Mesothelial cell of epicardium (in vitro differentiated cells): ENCODE results near the gene CFAP45. TPM values are rescaled to one million over a fixed set of nuclear protein-coding genes. Genes with fewer than 3 reads are reported as not detected.

Source experiments
- DNase-seq, 2 experiments: peaks; one replicate each; pipeline ENCODE4 v3.0.0; 2021; ENCODE audit warnings: low spot score in 2 of 2; ENCODE audit not compliant: unreplicated experiment in 2 of 2
- H3K27ac Mint-ChIP-seq: 2 replicates; pipeline ENCODE4 v1.8.0; 2021; ENCODE audit warnings: mixed read lengths
- H3K27me3 Mint-ChIP-seq: 2 replicates; pipeline ENCODE4 v1.8.0; 2021; ENCODE audit warnings: low read depth, mixed read lengths
- H3K36me3 Mint-ChIP-seq: 2 replicates; pipeline ENCODE4 v1.8.0; 2021; ENCODE audit warnings: mixed read lengths
- H3K4me1 Mint-ChIP-seq: 2 replicates; pipeline ENCODE4 v1.8.0; 2021; ENCODE audit warnings: mixed read lengths
- H3K4me3 Mint-ChIP-seq: 2 replicates; pipeline ENCODE4 v1.8.0; 2021; ENCODE audit warnings: mild to moderate bottlenecking, moderate library complexity, mixed read lengths
- H3K9me3 Mint-ChIP-seq: 2 replicates; pipeline ENCODE4 v1.8.0; 2021; ENCODE audit warnings: mixed read lengths
- CTCF ChIP-seq: fragments of 200-600 bp; sonication (generic); IDR thresholded peaks from one replicate; pipeline ENCODE4 v1.5.0; 2021; ENCODE audit warnings: antibody characterized with exemption; ENCODE audit not compliant: unreplicated experiment
- total RNA-seq: library from RNA; stranded (reverse); gene quantifications from 3 replicates; pipeline ENCODE4 v1.2.1, GENCODE V29; 2021

The CFAP45 gene
- total RNA-seq, 1 donor from 2014 or later = 0.20 TPM

GRCh38 chr1:159889821-159890252, 10.1 kb downstream of the CFAP45 start:
- H3K4me1 Mint-ChIP-seq = peaks cover 6% of the 10 kb centered on the region
- no peaks in the 10 kb centered on the region for H3K27me3 Mint-ChIP-seq
- no peaks in the 10 kb centered on the region for H3K36me3 Mint-ChIP-seq
- no peaks in the 10 kb centered on the region for H3K9me3 Mint-ChIP-seq
- TF ChIP-seq CTCF = no peak
- no peak overlapping the region for H3K4me3 Mint-ChIP-seq
- no peak for DNase-seq
- H3K27ac Mint-ChIP-seq = no peak overlapping the region

GRCh38 chr1:159889202-159889601, 10.8 kb downstream of the CFAP45 start:
- TF ChIP-seq CTCF = no peak
- no peaks in the 10 kb centered on the region for H3K27me3 Mint-ChIP-seq
- H3K4me3 Mint-ChIP-seq = no peak overlapping the region
- DNase-seq = no peak
- H3K9me3 Mint-ChIP-seq = no peaks in the 10 kb centered on the region
- H3K4me1 Mint-ChIP-seq = peaks cover 6% of the 10 kb centered on the region
- H3K36me3 Mint-ChIP-seq = no peaks in the 10 kb centered on the region
- H3K27ac Mint-ChIP-seq = no peak overlapping the region

DNA sequence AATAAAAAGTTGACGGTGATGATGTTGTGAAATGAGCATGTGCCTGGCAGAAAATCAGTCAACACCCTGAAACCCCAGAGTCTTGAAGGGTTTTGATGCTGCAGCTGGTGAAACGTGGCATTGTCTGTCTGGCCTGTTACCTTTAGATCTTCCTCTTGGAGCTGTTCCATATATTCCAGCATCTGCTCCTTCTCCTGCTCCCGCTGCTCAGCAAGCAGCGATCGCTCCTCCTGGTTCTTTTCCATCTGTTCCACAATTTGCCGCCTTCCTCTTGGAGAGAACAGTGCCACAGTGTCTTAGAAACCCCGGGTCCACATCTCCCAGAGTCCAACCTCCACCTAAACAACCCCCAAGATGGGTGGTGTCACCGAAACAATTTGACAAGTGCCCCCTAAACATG, 15.7 kb downstream of the CFAP45 start:
- no peak for TF ChIP-seq CTCF
- DNase-seq = no peak
- no peaks in the 10 kb centered on the region for H3K9me3 Mint-ChIP-seq
- H3K36me3 Mint-ChIP-seq = no peaks in the 10 kb centered on the region
- H3K4me3 Mint-ChIP-seq = no peak overlapping the region
- H3K27me3 Mint-ChIP-seq = no peaks in the 10 kb centered on the region
- no peaks in the 10 kb centered on the region for H3K4me1 Mint-ChIP-seq
- no peak overlapping the region for H3K27ac Mint-ChIP-seq

GRCh38 chr1:159883134-159883533, 16.8 kb downstream of the CFAP45 start:
- H3K9me3 Mint-ChIP-seq = no peaks in the 10 kb centered on the region
- no peak overlapping the region for H3K4me3 Mint-ChIP-seq
- no peaks in the 10 kb centered on the region for H3K36me3 Mint-ChIP-seq
- DNase-seq = no peak
- H3K4me1 Mint-ChIP-seq = no peaks in the 10 kb centered on the region
- no peak for TF ChIP-seq CTCF
- no peaks in the 10 kb centered on the region for H3K27me3 Mint-ChIP-seq
- no peak overlapping the region for H3K27ac Mint-ChIP-seq

DNA sequence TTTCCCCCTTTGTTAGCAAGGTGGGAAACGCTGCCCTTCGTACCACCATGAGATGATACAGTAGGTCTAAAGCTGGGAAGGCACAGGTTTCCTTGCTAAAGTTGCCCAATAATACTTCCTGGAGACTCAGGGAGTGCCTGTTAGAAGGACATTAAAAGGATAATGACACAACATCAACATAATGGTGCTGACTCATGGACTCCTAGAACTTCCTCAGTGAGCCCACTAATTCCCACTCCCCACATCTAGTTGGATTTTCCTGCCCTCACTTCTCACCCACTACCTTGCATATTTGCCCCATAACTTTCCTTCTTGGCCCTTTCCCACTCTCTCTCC, 17.5 kb downstream of the CFAP45 start:
- no peaks in the 10 kb centered on the region for H3K27me3 Mint-ChIP-seq
- H3K36me3 Mint-ChIP-seq = no peaks in the 10 kb centered on the region
- TF ChIP-seq CTCF = no peak
- no peaks in the 10 kb centered on the region for H3K9me3 Mint-ChIP-seq
- H3K4me1 Mint-ChIP-seq = no peaks in the 10 kb centered on the region
- no peak overlapping the region for H3K27ac Mint-ChIP-seq
- DNase-seq = no peak
- H3K4me3 Mint-ChIP-seq = no peak overlapping the region
